Stimulated activated CD4-positive, alpha-beta T cell treated with anti-CD3 and anti-CD28 coated beads, Interleukin-15, amount 100 ng/mL, for 24 hours (primary cell): Measurements from ENCODE around the gene PDE9A.
"Not testable (repeated sequence)": the region's sequence is repeated elsewhere in the genome, so short reads cannot be mapped to it uniquely, and the experiment has no call there.

Source experiments
- DNase-seq: peaks from one replicate; pipeline ENCODE4 v3.0.0-alpha.2; 2020

The PDE9A gene

DNA sequence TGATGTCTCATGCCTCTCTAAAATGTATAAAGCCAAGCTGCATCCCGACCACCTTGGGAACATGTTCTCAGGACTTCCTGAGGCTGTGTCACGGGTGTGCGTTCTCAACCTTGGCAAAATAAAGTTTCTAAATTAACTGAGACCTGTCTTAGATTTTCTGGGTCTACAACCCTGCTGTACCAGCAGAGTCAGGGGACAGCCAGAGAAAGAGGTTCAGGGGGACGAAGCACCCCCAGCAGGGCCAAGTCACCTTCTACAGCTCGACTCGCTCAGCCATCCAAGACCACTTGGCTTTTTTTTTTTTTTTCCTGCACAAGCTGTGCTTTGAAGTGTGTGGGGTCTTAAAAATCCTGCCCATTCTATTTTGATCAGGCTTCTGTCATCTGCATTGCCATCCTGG lies 28.5 kb upstream of the PDE9A start:
- no peak for DNase-seq

GRCh38 chr21:42626171-42626570 lies 27.2 kb upstream of the PDE9A start:
- DNase-seq = no peak

DNA sequence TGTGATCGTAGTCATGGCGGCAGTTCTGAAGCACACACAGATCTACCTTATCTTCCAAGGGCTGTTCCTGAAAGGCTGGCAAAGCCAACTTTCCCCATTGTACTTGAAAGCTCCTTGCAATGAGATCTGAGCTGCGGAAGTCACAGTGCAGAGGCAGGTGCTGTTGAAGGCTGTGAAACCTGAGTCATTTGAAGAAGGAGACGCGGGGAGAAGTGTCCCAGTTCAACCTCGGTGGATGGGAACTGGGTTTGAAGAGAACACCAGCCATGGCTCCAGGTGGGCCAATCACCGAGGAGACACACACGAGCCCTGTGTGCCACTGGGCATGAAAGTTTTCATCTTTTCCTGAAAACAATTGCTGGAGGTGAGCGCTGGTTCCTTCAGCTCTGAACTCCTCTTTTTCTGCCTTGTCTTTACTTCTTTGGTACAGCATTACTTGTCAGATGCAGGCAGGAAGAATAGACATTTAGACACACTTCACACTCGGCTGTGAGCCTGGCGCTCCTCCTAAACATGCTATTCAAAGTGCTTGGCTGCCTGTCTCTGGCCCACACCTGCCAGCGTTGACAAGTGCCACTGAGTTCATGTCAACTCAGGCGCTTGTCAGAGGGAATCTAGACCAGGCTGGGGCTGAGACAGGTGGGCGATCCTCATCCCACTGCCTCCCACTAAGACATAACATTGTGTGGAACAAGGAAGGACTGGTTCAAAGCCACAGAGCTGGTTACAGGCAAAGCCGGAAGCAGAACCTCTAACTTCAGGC lies 25.7 kb upstream of the PDE9A start:
- DNase-seq = no peak

- DNase-seq = not testable (repeated sequence)
Observed at GRCh38 chr21:42628466-42629061, 24.9 kb upstream of the PDE9A start.

- no peak for DNase-seq
Observed at GRCh38 chr21:42629933-42630589, 23.4 kb upstream of the PDE9A start.

GRCh38 chr21:42630626-42631025 lies 22.8 kb upstream of the PDE9A start:
- no peak for DNase-seq

GRCh38 chr21:42631142-42631541 lies 22.3 kb upstream of the PDE9A start:
- DNase-seq = no peak

DNA sequence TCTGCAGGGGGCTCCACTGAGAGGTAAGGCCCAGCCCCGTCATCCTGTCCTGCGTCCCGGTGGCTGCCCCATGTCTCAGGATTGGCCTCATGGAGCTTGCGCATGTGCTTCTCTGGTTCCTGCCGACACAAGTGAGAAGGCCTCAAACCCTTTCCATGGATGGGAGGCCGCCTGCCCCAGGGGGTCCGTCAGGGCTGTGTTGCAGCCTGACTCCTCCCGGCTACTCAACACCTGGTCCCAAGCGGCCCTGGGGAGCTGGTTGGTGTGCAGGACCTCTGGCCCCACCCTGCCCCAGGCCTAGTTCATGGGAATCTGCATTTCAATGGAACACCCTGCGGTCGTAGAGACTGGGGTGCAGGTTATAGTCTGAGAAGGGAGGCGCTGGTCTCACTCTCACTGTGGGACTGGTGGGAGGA lies 21.1 kb upstream of the PDE9A start:
- no peak for DNase-seq

- DNase-seq = no peak
Observed at GRCh38 chr21:42632771-42633690, 20.4 kb upstream of the PDE9A start.

DNA sequence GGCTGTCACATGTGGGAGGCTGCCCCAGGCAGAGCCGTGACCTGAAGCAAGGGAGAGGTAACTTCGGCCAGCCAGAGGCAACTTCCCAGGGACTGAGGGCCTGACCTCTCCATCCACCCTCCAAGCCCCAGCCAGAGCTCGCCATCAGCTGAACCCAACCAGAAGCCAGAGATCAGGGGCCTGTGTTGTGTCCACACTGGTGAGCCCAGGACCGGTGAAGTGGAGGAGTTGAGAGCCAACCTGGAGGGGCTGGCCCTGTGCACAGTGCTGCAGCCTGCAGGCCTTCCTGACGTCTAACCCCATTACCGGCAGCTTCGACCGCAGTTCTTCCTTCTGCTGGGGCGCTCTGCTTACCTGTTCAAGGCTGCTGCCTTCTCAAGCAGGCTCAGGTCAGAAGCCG lies 19.6 kb upstream of the PDE9A start:
- no peak for DNase-seq

- DNase-seq = no peak
Observed at GRCh38 chr21:42635848-42636519, 17.4 kb upstream of the PDE9A start.

DNA sequence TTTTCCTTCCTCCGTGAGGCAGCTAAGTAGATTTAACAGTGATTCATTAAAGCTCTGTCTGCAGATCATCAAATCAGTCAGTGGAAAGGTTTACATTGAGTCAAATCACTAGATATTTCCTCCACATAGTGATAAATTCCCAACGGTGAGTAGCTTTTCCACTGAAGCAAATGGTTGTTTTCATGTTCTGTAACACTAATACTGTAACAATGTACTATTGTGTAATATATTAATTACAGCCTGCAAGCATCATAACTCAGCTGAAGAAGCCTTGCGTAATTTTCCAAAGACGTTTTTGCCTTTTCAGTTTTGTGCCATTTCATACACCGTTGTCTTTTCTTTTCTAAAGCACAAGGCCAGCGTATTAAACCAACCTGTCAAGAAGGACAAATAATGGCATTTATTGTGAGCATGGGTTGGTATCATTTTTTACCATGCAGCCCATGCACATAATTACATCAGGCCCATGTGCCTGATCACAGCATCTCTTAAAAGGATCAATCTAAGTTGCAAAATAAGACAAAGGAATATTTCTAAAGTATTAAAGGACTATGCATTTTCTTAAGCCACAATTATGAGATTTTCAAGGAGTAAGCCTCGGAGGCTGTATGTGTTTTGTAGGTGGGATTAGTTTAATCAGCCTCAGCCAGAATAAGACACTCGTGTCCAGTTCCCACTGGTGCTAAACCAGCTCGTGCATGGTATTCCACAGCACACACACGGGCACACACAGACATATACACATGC lies 16.7 kb upstream of the PDE9A start:
- no peak for DNase-seq

- DNase-seq = no peak
Observed at GRCh38 chr21:42637267-42638041, 16.0 kb upstream of the PDE9A start.

DNA sequence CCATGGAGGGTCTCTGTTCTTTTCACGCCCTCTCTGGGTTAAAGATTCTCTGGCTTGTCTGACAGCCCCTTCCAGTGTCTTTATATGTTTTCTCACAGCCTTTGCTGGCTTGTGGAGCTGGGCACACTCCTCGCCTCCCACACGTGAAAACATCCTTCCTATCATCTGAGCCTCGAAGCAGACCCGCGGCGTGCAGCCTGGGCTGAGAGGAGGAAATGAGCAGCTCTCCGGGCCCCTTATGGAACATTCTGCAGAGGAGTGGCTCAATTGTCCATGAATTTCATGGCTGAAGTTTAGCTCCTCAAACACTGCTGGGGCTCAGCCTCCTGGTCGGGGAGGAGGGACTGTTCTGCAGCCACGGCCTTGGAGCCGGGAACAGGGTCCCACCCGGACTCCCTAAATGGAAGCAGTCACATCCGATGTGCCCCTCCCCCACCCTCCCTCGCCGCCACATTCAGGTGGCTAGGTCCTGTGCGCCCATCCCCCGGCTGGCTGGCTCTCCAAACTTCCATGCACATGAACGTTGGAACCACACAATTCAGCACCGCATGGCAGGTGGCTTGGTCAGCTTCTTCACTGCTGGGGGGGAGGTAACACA lies 15.1 kb upstream of the PDE9A start:
- no peak for DNase-seq

GRCh38 chr21:42639646-42640152 lies 13.7 kb upstream of the PDE9A start:
- no peak for DNase-seq

GRCh38 chr21:42640486-42640885 lies 12.9 kb upstream of the PDE9A start:
- no peak for DNase-seq

GRCh38 chr21:42641311-42642218 lies 11.9 kb upstream of the PDE9A start:
- DNase-seq = no peak

DNA sequence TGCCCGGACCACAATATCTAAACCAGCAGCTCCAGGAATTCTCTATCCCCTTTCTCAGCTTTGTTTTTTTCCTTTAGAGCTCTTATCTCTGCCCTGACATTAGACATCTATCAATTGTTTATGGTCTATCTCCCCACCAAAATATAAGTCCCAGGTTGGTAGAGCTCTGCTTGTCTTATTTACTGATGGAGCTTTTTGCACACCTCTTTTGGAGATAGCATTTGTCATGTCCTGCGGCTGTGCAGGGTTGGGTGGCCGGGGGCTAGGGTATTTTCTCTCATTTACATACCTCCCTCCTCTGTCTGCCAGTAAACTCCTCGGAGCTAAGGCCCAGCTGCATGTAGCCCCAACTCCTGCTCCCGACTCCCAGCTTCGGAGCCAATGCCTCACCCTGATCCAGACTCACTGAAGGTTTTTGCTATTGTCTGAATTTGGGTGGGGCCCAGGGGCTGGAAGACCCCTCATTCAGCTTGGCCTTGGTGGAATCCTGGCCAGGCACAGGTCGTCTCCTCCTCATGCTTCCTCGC lies 11.1 kb upstream of the PDE9A start:
- DNase-seq = no peak
